CD4-positive, alpha-beta memory T cell (primary cell): ENCODE results near the gene MDN1. TPM values are rescaled to one million over a fixed set of nuclear protein-coding genes. Genes with fewer than 3 reads are reported as not detected.

Experiments
- CTCF ChIA-PET: fragments of 350-600 bp; sonication (Branson Sonifier 250); formaldehyde crosslinking; loops from one replicate; lab custom pipeline; 2021; ENCODE audit warnings: inconsistent platforms; ENCODE audit not compliant: partially characterized antibody; lab: Charles Lee
- POLR2A ChIA-PET: fragments of 350-600 bp; sonication (Branson Sonifier 250); formaldehyde crosslinking; loops from one replicate; lab custom pipeline; 2021; ENCODE audit not compliant: partially characterized antibody; lab: Charles Lee
- DNase-seq, 5 donors: peaks; one replicate each; pipeline versions ENCODE4 v3.0.0 to v3.0.0-alpha.2; 2020 to 2022; ENCODE audit warnings: mixed read lengths in 1 of 5
- H3K27ac ChIP-seq: one replicate; pipeline ENCODE4 v1.7.0; 2013; ENCODE audit warnings: low read depth, low read length
- H3K27me3 ChIP-seq: 2 replicates; pipeline ENCODE4 v1.7.0; 2013; ENCODE audit warnings: mild to moderate bottlenecking, low read length, moderate library complexity; ENCODE audit not compliant: insufficient read depth
- H3K36me3 ChIP-seq: 2 replicates; pipeline ENCODE4 v1.7.0; 2013; ENCODE audit warnings: mild to moderate bottlenecking, low read length, moderate library complexity; ENCODE audit not compliant: insufficient read depth
- H3K4me1 ChIP-seq: 2 replicates; pipeline ENCODE4 v1.7.0; 2013; ENCODE audit warnings: mild to moderate bottlenecking, low read length, moderate library complexity; ENCODE audit not compliant: insufficient read depth
- H3K4me3 ChIP-seq, 2 donors: one replicate each; pipeline ENCODE4 v1.7.0; 2013; ENCODE audit warnings: low read length in 2 of 2, mild to moderate bottlenecking in 1 of 2
- H3K9me3 ChIP-seq, 2 donors: one replicate each; pipeline ENCODE4 v1.7.0; 2013; ENCODE audit warnings: low read length in 2 of 2, control low read depth in 1 of 2; ENCODE audit not compliant: control insufficient read depth in 1 of 2
- H3K27ac Mint-ChIP-seq, 7 donors: one replicate each; pipeline ENCODE4 v1.8.0; 2020 to 2021; ENCODE audit warnings: mixed read lengths in 7 of 7, mild to moderate bottlenecking in 6 of 7, inconsistent platforms in 3 of 7, moderate library complexity in 3 of 7
- H3K27me3 Mint-ChIP-seq, 2 donors: one replicate each; pipeline ENCODE4 v1.8.0; 2020 to 2021; ENCODE audit warnings: mixed read lengths in 2 of 2
- H3K36me3 Mint-ChIP-seq, 2 donors: one replicate each; pipeline ENCODE4 v1.8.0; 2020 to 2021; ENCODE audit warnings: mixed read lengths in 2 of 2, inconsistent platforms in 1 of 2, mild to moderate bottlenecking in 1 of 2
- H3K4me1 Mint-ChIP-seq, 4 donors: one replicate each; pipeline ENCODE4 v1.8.0; 2020 to 2021; ENCODE audit warnings: mixed read lengths in 4 of 4, mild to moderate bottlenecking in 1 of 4
- H3K4me3 Mint-ChIP-seq, 8 donors: one replicate each; pipeline ENCODE4 v1.8.0; 2020 to 2021; ENCODE audit warnings: mixed read lengths in 8 of 8, mild to moderate bottlenecking in 7 of 8, moderate library complexity in 6 of 8, inconsistent platforms in 3 of 8
- H3K9me3 Mint-ChIP-seq, 8 donors: one replicate each; pipeline ENCODE4 v1.8.0; 2020 to 2021; ENCODE audit warnings: mixed read lengths in 8 of 8, mild to moderate bottlenecking in 5 of 8, inconsistent platforms in 3 of 8, moderate library complexity in 1 of 8
- intact Hi-C: fragments of 100-400 bp; cut with micrococcal nuclease; formaldehyde crosslinking; loops from one replicate; pipeline ENCODE4 v1.15.1; 2023
- polyA plus RNA-seq, 2 donors: library from polyadenylated mRNA; unstranded; fragments of 300-500 nt; fragmentation: Illumina TruSeq; gene quantifications; one replicate each; pipeline ENCODE4 v1.2.3, GENCODE V29; 2021
- total RNA-seq, 2 experiments: library from RNA; stranded (reverse); gene quantifications; one replicate each; pipeline ENCODE4 v1.2.3, GENCODE V29; 2021

Gene MDN1
- total and polyA plus RNA-seq, 4 experiments from 2014 or later, result 4.1 to 72.2 (median 36.1) TPM

DNA sequence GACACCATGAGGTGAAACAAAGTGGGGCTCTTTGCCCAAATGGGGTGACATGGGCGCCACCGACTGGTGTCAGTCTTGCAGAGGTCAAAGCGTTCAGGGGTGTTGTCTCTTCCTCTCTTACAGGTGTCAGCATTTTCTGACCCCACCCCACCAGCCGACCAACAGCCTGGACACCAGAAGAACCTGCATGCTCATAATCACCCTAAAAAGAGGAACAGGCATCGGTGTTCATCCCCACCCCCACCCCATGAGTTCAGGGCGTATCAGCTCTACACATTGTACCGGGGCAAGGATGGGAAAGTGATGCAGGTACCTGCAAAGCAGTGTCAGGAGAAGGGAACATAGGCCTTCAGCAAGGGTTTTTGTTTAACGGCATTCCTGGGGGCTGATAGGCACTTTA lies 195.8 kb downstream of the MDN1 start:
- peak overlapping the region in 1 of 7 donors; percentile 30 for H3K27ac Mint-ChIP-seq
- peak overlapping the region in 1 of 8 donors; percentile 48 for H3K4me3 Mint-ChIP-seq
- H3K36me3 ChIP-seq, result no peaks in the 10 kb centered on the region
- H3K36me3 Mint-ChIP-seq, result peaks cover 3 to 15% of the 10 kb centered on the region in 2 donors
- H3K27me3 Mint-ChIP-seq, result no peaks in the 10 kb centered on the region
- POLR2A ChIA-PET, result no interaction called here
- CTCF ChIA-PET, result no interaction called here
- no peaks in the 10 kb centered on the region for H3K27me3 ChIP-seq
- H3K4me1 Mint-ChIP-seq, result peaks cover 0 to 1% (median 0%) of the 10 kb centered on the region in 4 donors
- no peaks in the 10 kb centered on the region for H3K4me1 ChIP-seq
- intact Hi-C loops, result no loop called here
- no peaks in the 10 kb centered on the region for H3K9me3 ChIP-seq
- H3K4me3 ChIP-seq, result no peak overlapping the region
- no peaks in the 10 kb centered on the region for H3K9me3 Mint-ChIP-seq
- DNase-seq, result no peak
- no peak overlapping the region for H3K27ac ChIP-seq

DNA sequence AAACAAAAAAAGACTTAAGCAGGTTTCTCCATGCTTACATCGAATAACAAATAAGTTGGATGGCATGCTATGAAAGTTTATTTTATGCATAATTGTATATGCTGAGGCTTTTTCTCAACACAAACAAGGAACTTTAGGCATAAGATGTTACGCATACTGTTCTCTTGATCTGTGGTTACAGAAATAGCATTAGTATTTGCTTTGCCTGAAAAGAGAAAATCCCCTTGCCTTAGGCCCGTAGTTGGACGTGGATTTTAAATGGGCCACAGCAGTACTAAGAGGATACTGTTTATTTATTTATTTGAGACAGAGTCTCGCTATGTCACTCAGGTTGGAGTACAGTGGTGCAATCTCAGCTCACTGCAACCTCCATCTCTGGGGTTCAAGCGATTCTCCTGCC lies 200.0 kb downstream of the MDN1 start:
- no peaks in the 10 kb centered on the region for H3K4me1 Mint-ChIP-seq
- ChIA-PET CTCF (no interaction called here), POLR2A (no interaction called here)
- H3K36me3 Mint-ChIP-seq, result peaks cover 1 to 14% of the 10 kb centered on the region in 2 donors
- DNase-seq, result no peak
- no peak overlapping the region for H3K27ac Mint-ChIP-seq
- Histone ChIP-seq H3K4me1 (no peaks in the 10 kb centered on the region), H3K36me3 (no peaks in the 10 kb centered on the region), H3K9me3 (no peaks in the 10 kb centered on the region), H3K4me3 (no peak overlapping the region), H3K27ac (no peak overlapping the region), H3K27me3 (no peaks in the 10 kb centered on the region)
- H3K9me3 Mint-ChIP-seq, result no peaks in the 10 kb centered on the region
- H3K27me3 Mint-ChIP-seq, result no peaks in the 10 kb centered on the region
- intact Hi-C loops, result no loop called here
- H3K4me3 Mint-ChIP-seq, result no peak overlapping the region

DNA sequence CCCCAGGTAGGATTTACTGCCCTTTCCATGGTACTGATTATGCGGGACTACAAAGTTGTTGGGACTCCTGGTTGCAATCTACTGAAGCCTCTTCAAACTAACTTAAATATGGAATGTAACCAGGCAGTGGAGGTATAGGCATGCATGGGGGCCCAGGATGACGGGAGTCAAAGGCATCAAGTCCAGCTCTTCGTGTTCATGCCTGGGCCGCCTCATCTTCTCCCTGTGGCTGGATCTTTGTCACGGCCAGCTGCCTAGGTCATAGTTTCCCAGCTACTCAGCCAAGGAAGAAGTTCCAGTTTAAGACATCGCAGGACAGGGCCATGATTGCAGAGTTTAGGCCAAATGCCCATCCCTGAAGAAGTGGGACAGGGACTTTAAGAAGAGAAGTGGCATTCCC lies 201.6 kb downstream of the MDN1 start:
- no peak overlapping the region for H3K27ac ChIP-seq
- POLR2A ChIA-PET, result no interaction called here
- CTCF ChIA-PET, result no interaction called here
- peak overlapping the region in 1 of 7 donors; percentile 54 for H3K27ac Mint-ChIP-seq
- no peak for DNase-seq
- no peaks in the 10 kb centered on the region for H3K9me3 ChIP-seq
- H3K9me3 Mint-ChIP-seq, result no peaks in the 10 kb centered on the region
- no peaks in the 10 kb centered on the region for H3K27me3 ChIP-seq
- H3K4me3 Mint-ChIP-seq, result no peak overlapping the region
- no peaks in the 10 kb centered on the region for H3K4me1 Mint-ChIP-seq
- no peaks in the 10 kb centered on the region for H3K36me3 ChIP-seq
- no peak overlapping the region for H3K4me3 ChIP-seq
- H3K4me1 ChIP-seq, result no peaks in the 10 kb centered on the region
- H3K27me3 Mint-ChIP-seq, result no peaks in the 10 kb centered on the region
- intact Hi-C loops, result no loop called here
- peaks cover 1 to 14% of the 10 kb centered on the region in 2 donors for H3K36me3 Mint-ChIP-seq

DNA sequence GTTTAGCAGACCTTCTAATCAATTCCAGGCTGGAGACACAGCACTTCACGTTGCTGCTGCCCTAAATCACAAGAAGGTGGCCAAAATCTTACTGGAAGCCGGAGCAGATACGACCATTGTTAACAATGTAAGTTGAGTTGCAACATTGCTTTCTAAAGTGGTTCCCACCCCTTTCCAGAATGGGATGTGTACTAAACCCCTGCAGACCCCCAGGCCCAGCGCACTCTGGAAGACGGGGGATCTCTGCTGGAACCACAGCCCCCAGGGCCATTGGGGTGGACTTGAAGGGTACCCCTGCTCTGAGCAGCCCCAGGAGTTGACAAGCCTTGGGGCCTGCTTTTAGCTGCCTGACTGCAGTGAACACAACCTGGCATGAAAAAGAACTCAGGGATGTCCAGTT lies 203.1 kb downstream of the MDN1 start:
- intact Hi-C loops, result no loop called here
- Mint-ChIP-seq H3K36me3 (peaks cover 0 to 11% of the 10 kb centered on the region in 2 donors), H3K27ac (no peak overlapping the region), H3K27me3 (no peaks in the 10 kb centered on the region), H3K4me1 (no peaks in the 10 kb centered on the region), H3K4me3 (no peak overlapping the region), H3K9me3 (no peaks in the 10 kb centered on the region)
- Histone ChIP-seq H3K36me3 (no peaks in the 10 kb centered on the region), H3K27me3 (no peaks in the 10 kb centered on the region), H3K27ac (no peak overlapping the region), H3K4me3 (no peak overlapping the region), H3K4me1 (no peaks in the 10 kb centered on the region), H3K9me3 (no peaks in the 10 kb centered on the region)
- no peak for DNase-seq
- POLR2A ChIA-PET, result no interaction called here
- CTCF ChIA-PET, result no interaction called here

DNA sequence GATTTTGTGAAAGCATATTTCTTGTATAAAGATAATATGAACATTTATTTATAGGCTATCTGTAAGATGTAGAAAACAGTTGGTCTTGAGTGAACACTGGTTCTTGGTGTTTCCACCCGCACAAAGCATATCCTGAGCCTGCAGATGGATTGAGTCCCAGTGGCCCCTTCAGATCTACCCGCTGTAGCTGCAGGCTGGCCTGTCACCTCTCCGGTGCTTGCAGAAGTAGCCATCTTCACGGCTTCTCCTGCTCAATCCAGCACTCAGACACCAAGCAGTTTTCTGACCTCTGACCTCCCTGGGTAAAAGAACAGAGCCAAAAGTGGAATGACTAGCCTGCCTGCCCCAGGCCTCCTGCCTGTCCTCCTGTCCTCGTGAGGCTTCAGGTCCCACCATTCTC lies 203.7 kb downstream of the MDN1 start:
- no peaks in the 10 kb centered on the region for H3K9me3 Mint-ChIP-seq
- DNase-seq, result no peak
- H3K27ac ChIP-seq, result no peak overlapping the region
- H3K9me3 ChIP-seq, result no peaks in the 10 kb centered on the region
- no peak overlapping the region for H3K4me3 Mint-ChIP-seq
- ChIA-PET POLR2A (no interaction called here), CTCF (interaction anchor here (0.6 to 2.1 kb wide), 4 partner anchors 11 to 223 kb away, joined by 3 to 13 read pairs (median 6); partner anchors contain the start of gene ANKRD6)
- intact Hi-C loops, result no loop called here
- no peaks in the 10 kb centered on the region for H3K4me1 Mint-ChIP-seq
- H3K27me3 Mint-ChIP-seq, result no peaks in the 10 kb centered on the region
- peaks cover 0 to 8% of the 10 kb centered on the region in 2 donors for H3K36me3 Mint-ChIP-seq
- no peaks in the 10 kb centered on the region for H3K27me3 ChIP-seq
- no peaks in the 10 kb centered on the region for H3K4me1 ChIP-seq
- no peak overlapping the region for H3K4me3 ChIP-seq
- no peaks in the 10 kb centered on the region for H3K36me3 ChIP-seq
- H3K27ac Mint-ChIP-seq, result no peak overlapping the region

DNA sequence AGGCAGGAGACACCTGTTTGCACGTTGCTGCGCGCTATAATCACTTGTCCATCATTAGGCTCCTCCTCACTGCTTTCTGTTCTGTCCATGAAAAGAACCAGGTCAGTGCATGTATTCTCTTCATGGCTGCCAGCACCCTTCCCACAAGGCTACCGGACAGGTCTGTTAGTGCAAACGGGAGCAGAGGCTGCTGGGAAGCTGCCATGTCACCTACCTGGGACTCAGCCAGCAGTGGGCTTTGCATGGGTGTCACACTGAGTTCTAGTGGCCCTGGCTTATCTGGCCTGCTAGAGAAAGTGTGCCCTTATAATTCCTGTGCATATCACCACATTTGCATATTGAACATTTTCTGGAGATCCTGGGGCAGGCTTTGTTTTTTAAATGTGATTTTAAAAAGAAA lies 205.8 kb downstream of the MDN1 start:
- Mint-ChIP-seq H3K27me3 (no peaks in the 10 kb centered on the region), H3K27ac (no peak overlapping the region), H3K36me3 (peaks cover 0 to 4% of the 10 kb centered on the region in 2 donors), H3K4me1 (peaks cover 0 to 3% (median 0%) of the 10 kb centered on the region in 4 donors), H3K4me3 (no peak overlapping the region), H3K9me3 (no peaks in the 10 kb centered on the region)
- no peaks in the 10 kb centered on the region for H3K9me3 ChIP-seq
- no peak overlapping the region for H3K27ac ChIP-seq
- ChIA-PET POLR2A (no interaction called here), CTCF (interaction anchor here (1.1 to 1.8 kb wide), 6 partner anchors 12 to 631 kb away, joined by 3 to 22 read pairs (median 6); partner anchors contain the start of gene ANKRD6)
- H3K4me3 ChIP-seq, result no peak overlapping the region
- H3K36me3 ChIP-seq, result no peaks in the 10 kb centered on the region
- H3K27me3 ChIP-seq, result no peaks in the 10 kb centered on the region
- no peak for DNase-seq
- intact Hi-C loops, result no loop called here
- H3K4me1 ChIP-seq, result no peaks in the 10 kb centered on the region

DNA sequence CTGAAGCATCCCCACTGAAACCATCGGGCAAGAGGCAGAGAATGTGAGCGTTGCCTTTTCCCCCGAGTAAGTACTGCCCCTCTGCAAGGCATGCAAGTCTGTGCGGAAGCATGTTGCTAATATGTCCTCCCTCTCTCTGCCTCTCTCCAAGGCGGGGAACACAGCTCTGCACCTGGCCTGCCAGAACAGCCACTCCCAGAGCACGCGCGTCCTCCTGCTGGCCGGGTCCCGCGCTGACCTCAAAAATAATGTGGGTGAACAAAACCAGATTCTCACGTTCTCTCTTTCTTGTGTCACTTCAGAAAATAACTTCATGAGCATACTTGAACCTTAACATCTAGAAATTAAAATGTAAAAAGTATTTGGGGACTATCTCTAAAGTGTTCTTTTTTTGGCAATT lies 207.5 kb downstream of the MDN1 start:
- Mint-ChIP-seq H3K4me1 (peaks cover 0 to 3% (median 0%) of the 10 kb centered on the region in 4 donors), H3K27me3 (no peaks in the 10 kb centered on the region), H3K9me3 (no peaks in the 10 kb centered on the region), H3K36me3 (no peaks in the 10 kb centered on the region), H3K27ac (no peak overlapping the region), H3K4me3 (no peak overlapping the region)
- Histone ChIP-seq H3K36me3 (no peaks in the 10 kb centered on the region), H3K27ac (no peak overlapping the region), H3K4me1 (no peaks in the 10 kb centered on the region), H3K9me3 (no peaks in the 10 kb centered on the region), H3K4me3 (no peak overlapping the region), H3K27me3 (no peaks in the 10 kb centered on the region)
- intact Hi-C loops, result no loop called here
- POLR2A ChIA-PET, result interaction anchor here (0.8 kb wide), 1 partner anchor 180 kb away, joined by 3 read pairs; no protein-coding TSS in a partner anchor
- CTCF ChIA-PET, result interaction anchor here (1.0 to 4.4 kb wide), 6 partner anchors 10 to 240 kb away, joined by 3 to 83 read pairs (median 6); partner anchors contain the start of gene ANKRD6
- no peak for DNase-seq
